G401 (cell line): ENCODE measurements around the gene S100A3. TPM values are rescaled to one million over a fixed set of nuclear protein-coding genes. Genes with fewer than 3 reads are reported as not detected.

Experiments used
- DNase-seq: peaks from one replicate; pipeline ENCODE4 v3.0.0-alpha.2; 2015; ENCODE audit warnings: low spot score
- in situ Hi-C: cut with HindIII; loops from 2 replicates; pipeline ENCODE4 v1.10.0; 2016; ENCODE audit warnings: low sequenced_read_pairs, mixed read lengths
- total RNA-seq: library from RNA; depleted of rRNA; stranded (reverse); fragments of >200 nt; shearing (Covaris generic); gene quantifications from 2 replicates; pipeline ENCODE4 v1.2.3, GENCODE V29; 2014

S100A3 gene
- total RNA-seq, 1 experiment from 2014 or later: 0.37 TPM

DNA sequence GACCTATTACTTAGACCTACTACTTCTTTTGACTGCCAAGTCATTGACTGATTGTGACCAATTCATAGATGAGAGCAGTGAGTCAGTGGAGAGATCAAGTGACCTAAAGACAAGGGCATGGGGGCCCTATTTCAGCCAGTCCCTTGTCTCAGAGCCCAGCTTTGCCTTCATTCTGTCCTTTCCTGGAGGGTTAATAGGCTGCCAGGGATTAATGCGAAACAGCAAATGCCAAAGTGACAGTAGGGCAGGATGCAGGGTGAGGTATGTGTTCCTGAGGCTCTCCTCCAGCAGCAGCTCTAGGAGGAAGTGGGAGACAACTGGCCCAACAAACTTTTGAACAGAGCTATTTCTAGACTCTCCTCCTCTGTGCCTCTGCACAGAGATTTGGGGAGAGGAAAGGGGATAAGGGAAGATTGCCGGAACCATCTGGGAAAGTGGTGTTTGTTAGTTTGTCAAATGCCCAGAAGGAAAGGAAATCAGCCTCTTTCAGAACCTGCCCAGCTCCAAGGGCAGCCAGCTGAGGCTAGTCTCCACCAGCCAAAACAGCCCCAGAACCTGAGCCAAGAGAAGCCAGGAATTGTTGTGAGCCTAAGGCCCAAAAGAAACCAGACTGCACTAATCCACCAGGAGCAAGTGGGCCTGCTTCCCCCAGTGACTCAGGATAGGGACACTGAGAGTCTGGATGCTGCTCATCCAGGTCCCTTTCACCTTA, 4.9 kb upstream of the S100A3 start:
- no peak for DNase-seq

DNA sequence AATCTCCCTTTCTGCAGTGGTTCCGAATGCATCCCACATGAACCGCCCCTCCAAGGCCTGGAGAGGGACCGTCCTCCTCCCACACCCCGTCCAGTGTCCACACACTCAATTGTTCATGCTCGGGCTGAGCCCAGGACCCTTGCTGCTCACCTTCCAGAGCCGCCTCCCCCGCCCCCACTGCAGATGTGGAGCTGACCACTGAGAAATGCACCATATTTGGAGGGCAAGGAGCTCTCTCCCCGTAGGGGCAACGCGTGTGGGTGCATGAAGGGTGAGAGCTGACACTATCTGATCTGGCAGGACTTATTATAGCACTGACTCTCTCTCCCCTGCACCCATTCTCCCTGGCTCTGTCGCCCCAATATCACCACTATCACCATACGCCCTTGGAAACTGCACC, 4.0 kb upstream of the S100A3 start:
- in situ Hi-C loops: no loop called here
- DNase-seq: no peak

More for the DNA sequence above, 4.9 kb upstream of the S100A3 start:
- in situ Hi-C loops: no loop called here

DNA sequence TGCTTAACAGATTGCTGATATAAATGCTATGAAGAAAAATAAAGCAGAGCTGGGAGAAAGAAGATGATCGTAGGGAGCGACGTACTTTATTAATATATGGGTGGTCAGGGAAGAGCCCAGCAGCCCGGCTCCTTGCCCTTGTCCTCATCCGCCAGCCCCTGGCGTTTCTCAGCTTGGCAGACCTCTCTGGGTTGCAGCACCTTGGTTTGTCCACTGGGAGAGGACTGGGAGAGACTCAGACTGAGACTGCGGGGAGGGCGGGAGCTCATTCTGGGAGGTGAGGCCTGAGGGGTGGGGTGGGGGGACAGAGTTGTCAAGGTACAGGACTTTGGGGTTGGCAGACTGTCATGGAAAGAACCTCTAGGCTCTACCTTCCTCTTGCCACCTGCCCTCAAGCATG, 3.3 kb upstream of the S100A3 start:
- in situ Hi-C loops: no loop called here
- no peak for DNase-seq

DNA sequence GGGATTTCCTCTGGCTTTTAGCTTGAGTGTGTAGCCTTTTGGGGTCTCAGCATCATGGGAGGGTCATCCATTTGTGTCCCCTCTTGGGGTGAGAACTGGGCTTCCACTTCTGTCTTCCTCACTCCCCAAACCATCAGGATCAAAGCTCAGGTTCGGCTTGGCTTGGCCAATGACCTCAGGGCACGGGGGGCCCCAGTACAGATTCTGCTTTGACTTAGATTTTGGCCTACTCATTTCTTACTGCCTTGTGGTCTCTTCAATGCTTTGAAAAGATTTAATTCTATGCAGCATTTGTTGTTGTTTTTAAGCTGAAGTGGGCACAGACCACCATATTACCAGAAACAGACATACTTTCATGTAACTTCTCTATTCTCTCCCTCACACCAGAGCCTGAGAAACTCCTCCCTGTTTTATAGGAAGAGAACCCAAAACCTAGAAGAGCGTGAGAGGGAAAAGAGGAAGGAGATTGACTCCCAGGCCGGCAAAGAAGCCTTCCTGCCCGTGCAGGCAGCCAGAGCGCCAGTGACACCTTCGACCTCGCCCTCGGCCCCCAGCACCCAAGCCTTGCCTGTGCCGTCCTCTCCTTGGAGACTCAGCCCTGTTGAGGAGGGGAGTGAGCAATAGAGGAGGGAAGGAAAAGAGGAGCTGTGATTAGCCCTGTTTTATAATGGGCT, 1.9 kb upstream of the S100A3 start:
- in situ Hi-C loops: no loop called here
- no peak for DNase-seq

DNA sequence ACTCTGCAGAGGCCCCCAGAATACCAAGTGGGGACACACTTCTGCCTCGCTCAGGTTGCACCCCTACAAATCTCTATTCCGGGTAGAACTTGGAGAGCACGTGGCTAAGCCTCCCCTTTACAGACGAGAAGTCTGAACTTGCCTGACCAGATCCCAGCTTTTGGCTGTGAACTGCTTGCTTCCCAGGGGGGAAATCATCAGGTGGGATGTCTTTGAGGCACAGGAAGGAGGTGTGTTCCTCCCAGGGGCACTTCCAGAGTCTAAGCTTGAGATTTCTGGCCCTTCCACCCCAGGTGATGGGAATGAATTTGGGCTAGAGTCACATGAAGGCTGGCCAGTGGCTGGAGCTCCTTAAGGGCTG, 1.3 kb upstream of the S100A3 start:
- in situ Hi-C loops: no loop called here
- no peak for DNase-seq

DNA sequence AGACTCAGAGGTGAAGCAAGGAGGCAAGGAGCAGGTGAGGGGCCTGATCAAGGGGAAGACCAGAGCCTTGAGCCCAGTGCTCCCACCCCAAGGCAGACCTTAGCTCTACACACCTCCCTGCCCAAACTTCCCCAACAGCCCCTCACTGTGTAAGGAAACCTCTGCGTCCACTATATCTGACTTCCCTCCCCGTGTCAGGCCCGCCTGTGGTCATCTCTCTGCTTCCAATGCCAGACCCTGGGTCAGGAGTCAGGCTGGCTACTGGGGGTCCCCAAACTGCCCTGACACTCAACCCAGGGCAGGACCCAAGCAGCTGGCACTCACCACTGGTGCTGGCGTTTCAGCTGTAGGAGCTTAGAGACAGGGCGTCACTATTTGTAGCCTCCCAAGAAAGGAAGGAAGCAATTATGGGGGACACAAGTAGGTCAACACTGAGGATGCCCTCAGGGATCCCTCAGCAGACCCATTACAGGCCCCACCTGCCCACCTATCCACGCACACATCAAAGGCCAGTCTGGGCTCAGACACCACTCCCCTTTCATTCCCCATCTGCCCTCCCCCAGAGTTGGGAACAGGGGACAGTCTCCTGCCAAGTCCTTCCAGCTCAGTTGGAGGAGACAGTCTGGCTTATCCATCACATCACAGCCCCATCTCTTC, 811 bp upstream of the S100A3 start:
- in situ Hi-C loops: no loop called here
- no peak for DNase-seq

DNA sequence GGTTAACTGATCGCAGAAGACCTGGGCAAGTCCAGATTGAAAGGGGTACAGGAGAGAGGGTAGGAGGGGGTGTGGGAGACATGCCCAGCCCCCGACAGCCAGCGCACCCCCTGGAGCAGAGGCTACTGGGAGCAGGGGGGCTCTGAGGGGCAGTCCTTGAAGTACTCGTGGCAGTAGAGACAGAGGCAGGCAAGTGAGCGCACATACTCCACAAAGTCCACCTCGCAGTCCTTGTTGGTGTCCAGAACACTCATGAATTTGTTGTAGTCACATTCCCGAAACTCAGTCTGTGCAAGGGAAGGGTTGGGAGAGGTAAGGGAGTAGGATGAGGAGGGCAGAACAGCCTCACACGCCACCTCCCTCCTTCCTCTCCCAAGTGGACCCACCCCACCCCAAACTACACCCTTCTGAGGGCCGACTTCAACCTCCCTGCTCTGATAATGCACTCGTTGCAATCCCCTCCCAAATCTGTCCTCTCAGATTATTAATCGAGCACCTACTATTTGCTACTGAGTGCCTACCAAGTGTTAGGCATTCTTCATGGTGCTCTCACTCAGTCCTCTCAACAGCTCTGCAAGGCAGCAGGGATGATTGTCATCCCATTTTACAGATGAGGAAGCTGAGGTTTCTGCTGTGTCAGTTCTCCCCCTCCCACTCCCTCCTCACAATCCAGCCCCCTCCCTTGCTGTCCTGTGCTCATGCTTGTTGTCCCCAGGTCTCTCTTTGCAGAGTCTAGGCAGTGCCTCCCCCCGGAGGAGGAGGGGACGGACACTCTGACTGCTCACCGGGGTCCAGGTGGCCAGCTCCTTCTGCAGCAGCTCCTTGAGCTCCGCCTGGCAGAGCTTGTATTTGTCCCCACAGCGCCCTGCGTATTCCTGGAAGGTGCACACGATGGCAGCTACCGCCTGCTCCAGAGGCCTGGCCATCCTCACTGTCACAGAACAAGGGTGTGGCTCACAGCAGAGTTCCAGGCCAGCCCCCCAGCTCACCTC, 1.2 kb downstream of the S100A3 start:
- in situ Hi-C loops: no loop called here
- DNase-seq: no peak

DNA sequence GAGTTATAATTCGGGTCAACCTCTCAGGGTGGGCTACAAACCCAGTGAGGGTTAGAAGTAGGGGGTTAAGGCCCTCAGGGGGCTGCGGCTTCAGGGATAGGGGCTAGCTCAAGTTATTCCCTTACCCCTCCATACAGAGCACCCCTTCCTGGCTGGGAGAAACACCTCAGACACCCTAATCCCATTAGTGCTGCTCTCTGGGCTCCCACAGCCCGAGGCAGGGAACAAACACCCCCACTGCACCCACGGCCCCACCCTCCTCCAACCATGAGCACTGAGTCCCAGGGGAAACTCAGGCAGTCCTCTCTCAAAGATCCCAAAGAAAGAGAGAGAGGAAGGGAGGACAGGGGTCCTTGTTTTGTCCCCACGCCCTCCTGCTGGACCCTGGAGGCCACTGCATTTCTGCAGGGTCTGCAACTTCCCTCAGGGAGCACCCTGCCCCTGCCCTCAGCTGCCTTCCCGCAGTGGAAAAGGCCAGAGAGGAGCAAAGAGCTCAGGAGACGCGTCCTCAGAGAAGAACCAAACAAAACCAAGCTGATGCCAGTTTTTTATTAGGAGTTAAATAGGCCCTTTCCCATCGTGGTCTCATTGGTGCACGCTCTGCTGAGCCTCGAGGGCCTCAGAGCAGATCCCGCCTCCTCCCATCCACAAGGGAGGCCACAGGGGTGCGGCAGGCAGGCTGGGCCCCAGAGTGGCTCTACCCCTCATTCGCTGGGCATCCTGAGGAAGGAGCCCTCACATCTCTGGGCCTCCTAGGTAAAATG, 2.1 kb downstream of the S100A3 start:
- in situ Hi-C loops: no loop called here
- no peak for DNase-seq

DNA sequence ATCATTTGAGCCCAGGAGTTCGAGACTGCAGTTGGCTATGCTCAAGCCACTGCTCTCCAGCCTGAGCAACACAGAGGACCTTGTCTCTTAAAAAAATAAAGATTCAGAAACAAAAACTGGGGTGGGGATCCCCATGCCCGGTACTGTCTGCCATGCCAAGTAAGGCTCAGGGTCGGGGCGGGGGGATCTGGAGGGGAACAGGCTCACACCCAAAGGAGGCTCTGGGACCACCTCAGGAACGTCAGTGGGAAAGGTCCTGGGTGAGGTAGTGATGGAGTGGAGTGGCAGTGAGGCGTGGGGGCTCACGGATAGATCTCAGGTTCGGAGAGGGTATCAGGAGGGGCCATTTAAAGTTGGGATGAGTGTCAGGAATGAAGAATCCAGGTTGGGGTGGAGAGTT, 2.7 kb downstream of the S100A3 start:
- in situ Hi-C loops: no loop called here
- DNase-seq: no peak

DNA sequence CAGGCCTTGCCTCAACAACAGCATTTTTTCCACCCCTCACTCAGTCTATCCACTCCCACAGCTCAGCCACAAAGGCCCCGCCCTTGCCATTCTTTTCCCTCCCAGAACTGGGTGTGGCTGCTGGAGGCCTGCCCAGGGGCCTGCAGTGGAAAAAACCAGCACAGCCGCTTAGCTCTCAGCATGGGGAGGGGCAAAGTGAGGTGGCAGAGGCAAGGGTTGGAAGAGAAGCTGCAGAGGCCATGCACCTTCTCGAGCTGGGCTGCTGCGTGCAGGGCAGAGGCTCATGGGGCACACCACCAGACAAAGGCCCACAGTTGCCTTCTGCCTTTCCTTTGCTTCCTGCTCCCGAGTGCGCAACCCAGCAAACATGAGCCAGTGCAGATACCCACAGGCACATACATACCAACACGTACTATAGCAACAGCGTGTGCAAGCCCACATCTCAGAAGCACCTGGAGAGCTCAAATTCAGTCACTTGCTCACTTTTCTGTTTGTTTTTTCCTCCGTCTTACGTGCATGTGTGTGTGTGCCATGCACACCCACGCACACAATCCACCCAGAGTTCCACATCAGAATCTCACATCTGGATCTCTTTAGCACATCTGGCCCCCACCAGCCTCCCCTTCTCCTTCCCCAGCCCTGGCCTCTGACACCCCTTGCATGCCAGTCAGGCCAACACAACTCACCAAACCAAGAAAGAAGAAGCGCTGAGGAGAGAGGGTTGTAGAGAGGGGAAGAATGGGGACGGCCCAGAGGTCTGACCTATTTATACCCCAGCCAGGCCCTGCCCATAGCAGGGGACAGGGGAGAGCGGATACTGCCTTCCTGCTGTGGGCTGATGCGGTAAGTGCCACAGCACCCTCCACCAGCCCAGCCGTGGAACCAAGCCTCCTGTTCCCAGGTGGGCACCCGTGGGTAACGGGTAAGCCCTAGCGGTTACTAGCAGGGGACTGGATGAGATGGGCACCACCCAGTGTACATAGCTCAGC, 3.7 kb downstream of the S100A3 start, which contains the start of gene S100A4:
Gene S100A4, minus strand, starts transcription at position 740 of the 989 bp plus-strand sequence. CDS start 1,012 bp downstream, outside the sequence.
- in situ Hi-C loops: no loop called here
- peak; percentile 70 for DNase-seq

DNA sequence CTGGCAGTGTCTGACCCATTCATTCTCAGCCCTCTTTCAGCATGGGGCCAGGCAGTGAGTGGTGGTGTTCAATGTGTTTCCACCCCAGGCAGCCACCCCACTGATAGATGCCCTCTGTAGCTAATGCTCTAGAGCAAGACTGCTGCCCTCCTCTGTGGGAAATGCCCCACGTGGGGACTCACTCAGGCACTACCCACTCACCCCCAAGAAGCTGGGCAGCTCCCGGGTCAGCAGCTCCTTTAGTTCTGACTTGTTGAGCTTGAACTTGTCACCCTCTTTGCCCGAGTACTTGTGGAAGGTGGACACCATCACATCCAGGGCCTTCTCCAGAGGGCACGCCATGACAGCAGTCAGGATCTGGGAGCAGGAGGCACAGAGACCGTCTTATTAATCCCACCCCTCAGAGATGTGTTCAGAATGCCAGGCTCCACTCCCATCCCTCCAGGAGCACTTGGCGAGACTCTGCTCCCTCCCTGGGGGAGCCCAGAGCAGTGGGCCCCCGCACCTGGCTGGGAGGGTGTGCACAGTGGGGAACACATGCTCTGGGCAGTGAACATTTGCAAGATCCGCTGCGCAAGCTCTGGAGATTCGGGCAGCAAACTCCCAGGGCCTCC, 4.5 kb downstream of the S100A3 start:
- DNase-seq: no peak
- in situ Hi-C loops: no loop called here

DNA sequence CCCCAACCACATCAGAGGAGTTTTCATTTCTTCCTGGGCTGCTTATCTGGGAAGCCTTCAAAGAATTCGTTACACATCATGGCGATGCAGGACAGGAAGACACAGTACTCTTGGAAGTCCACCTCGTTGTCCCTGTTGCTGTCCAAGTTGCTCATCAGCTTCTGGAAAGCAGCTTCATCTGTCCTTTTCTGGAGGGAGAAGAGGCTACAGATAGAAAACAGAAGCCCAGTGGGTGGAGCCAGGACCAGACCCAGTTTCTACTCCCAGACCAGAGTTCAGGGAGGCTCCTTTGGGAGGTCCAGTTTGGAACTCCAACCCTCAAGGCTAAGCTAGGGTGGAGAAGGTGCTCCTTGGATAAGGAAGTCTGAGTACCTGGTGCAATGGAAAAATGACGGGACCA, 5.3 kb downstream of the S100A3 start:
- in situ Hi-C loops: no loop called here
- DNase-seq: no peak

DNA sequence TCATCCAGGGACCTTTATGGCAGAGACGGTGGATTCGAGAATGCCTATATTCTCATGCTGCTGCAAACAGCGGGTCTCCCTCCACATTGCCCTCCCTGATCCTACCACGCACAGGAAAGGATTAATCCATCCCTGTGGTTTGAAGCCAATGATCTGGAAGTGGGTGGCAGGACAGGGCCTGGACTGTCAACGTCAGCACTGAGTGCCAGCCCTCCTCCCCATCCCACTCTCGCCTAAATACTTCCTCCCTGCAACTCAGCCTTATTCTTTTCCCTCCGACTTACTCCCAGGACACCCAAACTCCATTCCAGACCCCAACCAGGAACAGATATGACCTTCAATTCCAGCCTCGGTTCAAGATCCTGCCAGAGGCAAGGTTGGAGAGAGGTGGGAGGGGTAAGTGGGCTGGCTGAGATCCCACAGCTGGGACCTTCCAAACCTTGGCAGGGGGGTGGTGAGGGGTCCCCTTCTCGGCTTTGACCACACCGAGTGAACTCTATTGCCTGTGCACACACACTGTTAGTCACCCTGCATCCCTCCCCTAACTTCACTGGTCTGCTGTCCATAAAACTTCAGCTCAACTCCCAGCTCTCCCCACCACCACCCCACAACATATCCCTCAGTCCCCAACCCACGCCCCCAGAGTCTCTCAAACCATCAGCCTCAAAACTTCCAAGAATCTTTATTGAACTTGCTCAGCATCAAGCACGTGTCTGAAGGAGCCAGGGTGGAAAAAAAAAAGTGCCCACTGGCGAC, 5.9 kb downstream of the S100A3 start:
- DNase-seq: no peak
- in situ Hi-C loops: no loop called here

DNA sequence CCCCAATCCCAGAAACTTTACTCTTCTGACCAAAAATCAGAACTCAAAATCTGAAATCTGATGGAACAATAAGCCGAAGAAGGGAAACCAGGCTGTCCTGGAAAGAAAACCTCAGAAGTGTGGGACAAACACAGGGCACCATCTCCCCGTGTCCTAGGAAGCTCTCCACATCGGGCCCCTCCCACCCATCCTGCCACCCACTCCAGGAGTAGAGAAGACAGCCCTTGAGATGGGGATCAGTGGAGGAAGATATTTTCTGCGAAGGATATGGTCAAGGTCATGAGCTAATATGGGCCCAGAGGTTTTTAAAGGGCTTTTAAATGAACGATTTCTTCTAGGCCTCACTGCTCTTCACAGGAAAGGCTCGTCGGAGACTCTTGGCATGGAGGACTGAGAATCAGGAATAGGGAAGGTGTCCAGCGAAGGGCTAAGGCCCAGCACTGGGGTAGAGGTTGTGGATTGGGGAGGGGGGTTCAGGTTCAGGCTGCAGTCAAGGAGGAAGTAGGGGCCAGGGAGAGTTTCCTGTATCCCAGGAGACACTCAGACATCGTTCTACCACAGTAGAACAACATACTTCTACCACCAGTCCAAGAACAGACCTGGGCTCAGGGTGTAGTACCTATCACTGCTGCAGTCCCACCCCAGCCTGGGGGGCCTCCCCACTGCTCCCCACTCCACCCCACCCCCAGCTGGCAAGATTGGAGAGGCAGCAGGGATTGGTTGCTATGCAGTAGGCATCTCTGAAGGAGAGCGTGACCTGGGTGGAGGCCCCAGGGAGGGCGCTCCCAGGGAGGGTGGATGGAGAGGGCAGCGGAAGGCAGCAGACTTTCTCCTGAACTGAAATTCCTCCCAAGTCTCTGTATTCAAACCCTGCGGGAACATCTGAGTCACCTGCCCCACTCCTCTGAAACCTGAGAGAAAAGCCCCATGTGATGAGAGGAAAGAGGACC, 7.1 kb downstream of the S100A3 start:
- in situ Hi-C loops: no loop called here
- DNase-seq: no peak
